HL-60 (cell line): ENCODE data around the gene PHLDA1.

Experiments used
- CTCF ChIP-seq: IDR thresholded peaks from one replicate; pipeline ENCODE4 v1.5.1; 2011; ENCODE audit warnings: low read length, control low read depth, inconsistent platforms; ENCODE audit not compliant: insufficient read depth
- POLR2AphosphoS5 ChIP-seq: IDR thresholded peaks from 2 replicates; pipeline ENCODE4 v1.6.1; 2012; ENCODE audit warnings: low read depth
- REST ChIP-seq: IDR thresholded peaks from 2 replicates; pipeline ENCODE4 v1.6.1; 2012; ENCODE audit warnings: low read depth; ENCODE audit not compliant: insufficient replicate concordance
- SPI1 ChIP-seq: IDR thresholded peaks from 2 replicates; pipeline ENCODE4 v1.6.1; 2012; ENCODE audit warnings: low read depth, mild to moderate bottlenecking, borderline replicate concordance

- TF ChIP-seq CTCF, result no peak
- no peak for TF ChIP-seq POLR2AphosphoS5
- TF ChIP-seq REST, result no peak
- no peak for TF ChIP-seq SPI1
Measured at GRCh38 chr12:76029982-76030340, 1.6 kb downstream of the PHLDA1 start.
